Measurements from ENCODE around the gene ITGA5.

DNA sequence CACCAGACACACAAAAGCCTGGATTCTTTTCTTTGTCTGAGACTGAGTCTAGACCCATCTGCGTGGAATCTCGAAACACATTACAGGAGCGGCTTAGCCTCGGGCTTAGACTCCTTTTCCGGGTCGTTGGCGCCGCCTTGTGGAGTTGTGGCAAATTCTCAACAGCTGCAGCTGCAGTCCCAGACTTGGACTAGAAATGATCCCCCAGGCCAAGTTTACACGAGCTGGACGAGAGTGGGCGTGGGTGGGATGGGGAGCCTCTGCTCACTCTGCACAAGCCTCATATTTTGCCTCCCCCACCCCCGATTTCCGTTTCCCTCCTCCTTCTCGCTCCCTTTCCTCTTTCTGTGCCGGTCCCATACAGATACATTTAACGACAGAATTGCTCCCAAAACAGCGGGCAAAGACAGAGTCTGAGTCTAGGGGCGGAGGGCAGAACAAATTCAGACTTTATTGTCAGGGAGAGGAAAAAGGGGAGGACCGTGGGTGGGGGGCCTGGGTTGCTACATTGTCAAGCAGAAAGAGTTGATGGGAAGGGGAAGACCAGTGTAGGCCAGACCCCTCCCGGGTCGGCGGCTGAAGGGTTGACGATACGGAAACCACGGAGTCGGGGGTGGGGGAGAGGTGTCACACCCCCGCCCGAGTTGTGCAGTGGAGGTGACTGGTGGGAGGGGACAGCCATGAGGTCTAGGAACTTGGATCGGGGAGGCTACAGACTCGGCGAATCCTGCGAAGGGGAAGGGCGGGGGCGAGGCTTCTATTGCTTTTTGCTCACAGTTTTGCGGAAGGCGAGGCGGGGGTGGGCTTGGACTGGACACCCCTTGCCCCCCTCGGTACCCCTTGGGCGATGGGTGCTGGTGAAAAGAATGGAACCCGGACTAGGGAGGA, 50.1 kb downstream of the ITGA5 start:
- TF ChIP-seq EZH2 (IDR thresholded peaks at IDR 0.05; ENCODE audit: insufficient read depth, poor library complexity, severe bottlenecking) (no peak), EZH2phosphoT487 (IDR thresholded peaks at IDR 0.05; ENCODE audit: insufficient read depth, low read depth) (no peak)
